GM04504 (cell line): Measurements from ENCODE around the gene TOM1L1.

ENCODE experiments used
- DNase-seq: peaks from one replicate; pipeline ENCODE4 v3.0.0-alpha.2; 2012; ENCODE audit warnings: low read depth

TOM1L1 gene

GRCh38 chr17:54947396-54947795 lies 46.7 kb downstream of the TOM1L1 start:
- DNase-seq, result no peak

- peak; percentile 48 for DNase-seq
These were observed 47.7 kb downstream of the TOM1L1 start for GRCh38 chr17:54948380-54948779.

- DNase-seq, result no peak
These were observed 49.5 kb downstream of the TOM1L1 start for GRCh38 chr17:54950116-54950515.

GRCh38 chr17:54951286-54951685 lies 50.6 kb downstream of the TOM1L1 start:
- no peak for DNase-seq

GRCh38 chr17:54956791-54957190 lies 56.1 kb downstream of the TOM1L1 start:
- DNase-seq, result no peak

GRCh38 chr17:54967621-54968261 lies 67.1 kb downstream of the TOM1L1 start:
- no peak for DNase-seq

- peak; percentile 95 for DNase-seq
These were observed 67.8 kb downstream of the TOM1L1 start, which contains the start of the genes COX11 and STXBP4 for GRCh38 chr17:54968262-54968987. Gene COX11 (minus strand): TSS chr17:54968654. CDS start chr17:54968646, 8 bp downstream. Gene STXBP4 (plus strand): TSS chr17:54968765. CDS start chr17:54986220, 17,455 bp downstream.

GRCh38 chr17:54968988-54969332 lies 68.3 kb downstream of the TOM1L1 start:
- no peak for DNase-seq

GRCh38 chr17:54969658-54970572 lies 69.3 kb downstream of the TOM1L1 start:
- DNase-seq, result no peak

- DNase-seq, result no peak
These were observed 70.5 kb downstream of the TOM1L1 start for GRCh38 chr17:54971147-54971546.

- DNase-seq, result no peak
These were observed 71.2 kb downstream of the TOM1L1 start for GRCh38 chr17:54971901-54972300.

GRCh38 chr17:54972406-54973138 lies 71.9 kb downstream of the TOM1L1 start:
- no peak for DNase-seq

- no peak for DNase-seq
These were observed 74.1 kb downstream of the TOM1L1 start for GRCh38 chr17:54974759-54975158.

- DNase-seq, result no peak
These were observed 75.7 kb downstream of the TOM1L1 start for GRCh38 chr17:54976316-54976715.

- no peak for DNase-seq
These were observed 77.1 kb downstream of the TOM1L1 start for GRCh38 chr17:54977744-54978143.

GRCh38 chr17:54979657-54980056 lies 79.0 kb downstream of the TOM1L1 start:
- DNase-seq, result no peak

GRCh38 chr17:54980375-54980774 lies 79.7 kb downstream of the TOM1L1 start:
- DNase-seq, result no peak

- DNase-seq, result no peak
These were observed 81.7 kb downstream of the TOM1L1 start for GRCh38 chr17:54982399-54982798.

- no peak for DNase-seq
These were observed 82.6 kb downstream of the TOM1L1 start for GRCh38 chr17:54983260-54983659.

GRCh38 chr17:54985476-54985875 lies 84.8 kb downstream of the TOM1L1 start:
- DNase-seq, result no peak

- no peak for DNase-seq
These were observed 89.5 kb downstream of the TOM1L1 start for GRCh38 chr17:54990118-54990517.

- DNase-seq, result no peak
These were observed 90.9 kb downstream of the TOM1L1 start for GRCh38 chr17:54991567-54991966.
